ENCODE data around the gene PLG. TPM values are rescaled to one million over a fixed set of nuclear protein-coding genes. Genes with fewer than 3 reads are reported as not detected.
"Not testable (repeated sequence)": the region's sequence is repeated elsewhere in the genome, so short reads cannot be mapped to it uniquely, and the experiment has no call there.

The PLG gene
- total RNA-seq, 1 experiment from 2014 or later: not detected

DNA sequence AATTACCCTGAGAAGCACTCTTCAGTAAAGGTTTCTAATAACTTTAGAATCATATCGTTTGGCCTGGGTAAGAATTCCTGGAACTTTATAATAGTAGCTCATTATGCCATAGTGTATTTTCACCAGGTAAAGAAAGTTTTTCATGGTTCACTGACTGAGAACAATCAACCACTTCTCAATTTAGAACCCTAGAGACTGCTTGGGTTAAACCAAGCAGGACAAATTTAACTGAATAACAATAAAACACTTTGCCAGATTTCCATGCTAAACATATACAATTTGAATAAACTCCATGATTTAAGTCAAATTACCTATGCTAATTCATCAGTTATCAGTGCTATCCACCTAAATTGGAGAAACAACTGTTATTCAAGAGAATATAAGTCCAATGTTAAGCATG, 99.4 kb downstream of the PLG start:
- BruUV-seq (replicated peaks): no TSS peak
- ChIA-PET POLR2A (ENCODE audit: unreplicated experiment) (no interaction called here), CTCF (no interaction called here)
- no peaks in the 10 kb centered on the region for H3F3A ChIP-seq (ENCODE audit: insufficient read depth, low read depth)
- H3K4me3 ChIP-seq: no peak overlapping the region
- no peaks in the 10 kb centered on the region for H3K79me2 ChIP-seq (ENCODE audit: low read depth)
- no peaks in the 10 kb centered on the region for H4K20me1 ChIP-seq (ENCODE audit: insufficient read depth)
- TF ChIP-seq CTCF (conservative IDR thresholded peaks at IDR 0.05): no peak
- H3K36me3 ChIP-seq (ENCODE audit: low read depth): no peaks in the 10 kb centered on the region
- no peaks in the 10 kb centered on the region; the same call in 1 of the 2 replicates for H3K9me2 ChIP-seq (ENCODE audit: insufficient read depth)
- DNase-seq: no peak
- no peaks in the 10 kb centered on the region for H3K9me3 ChIP-seq (ENCODE audit: insufficient read depth, low read depth)
- no peak overlapping the region for H2AFZ ChIP-seq
- H3K4me2 ChIP-seq: no peak overlapping the region
- no peaks in the 10 kb centered on the region for H3K4me1 ChIP-seq (replicated peaks; ENCODE audit: insufficient read depth)
- H3K27me3 ChIP-seq (ENCODE audit: insufficient read depth, low read depth): no peaks in the 10 kb centered on the region
- no peak overlapping the region for H3K27ac ChIP-seq
- intact Hi-C loops (cut with micrococcal nuclease; ENCODE audit: unreplicated experiment): no loop called here

DNA sequence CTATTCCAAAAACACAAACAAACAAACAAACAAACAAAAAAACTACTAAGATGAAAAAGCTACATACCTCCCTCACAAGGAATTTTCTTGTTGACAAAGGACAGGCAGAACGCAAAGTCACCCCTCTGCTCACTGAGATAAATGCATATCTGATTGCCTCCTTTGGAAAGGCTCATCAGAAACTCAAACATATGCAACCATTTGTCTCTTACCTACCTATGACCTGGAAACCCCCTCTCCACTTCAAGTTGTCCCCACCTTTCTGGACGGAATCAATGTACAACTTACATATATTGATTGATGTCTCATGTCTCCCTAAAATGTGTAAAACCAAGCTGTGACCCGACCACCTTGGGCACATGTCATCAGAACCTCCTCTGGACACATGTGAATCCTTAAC, 100.0 kb downstream of the PLG start:
- not testable (repeated sequence) for BruUV-seq (replicated peaks)

More for the DNA sequence above, 100.0 kb downstream of the PLG start:
- H3K36me3 ChIP-seq (ENCODE audit: low read depth); H3K4me3 ChIP-seq; H4K20me1 ChIP-seq (ENCODE audit: insufficient read depth); H3K79me2 ChIP-seq (ENCODE audit: low read depth); DNase-seq; H3F3A ChIP-seq (ENCODE audit: insufficient read depth, low read depth); H3K4me2 ChIP-seq; POLR2A ChIA-PET (ENCODE audit: unreplicated experiment); H2AFZ ChIP-seq; H3K4me1 ChIP-seq (replicated peaks; ENCODE audit: insufficient read depth); H3K9me3 ChIP-seq (ENCODE audit: insufficient read depth, low read depth); H3K9me2 ChIP-seq (ENCODE audit: insufficient read depth); intact Hi-C loops (cut with micrococcal nuclease; ENCODE audit: unreplicated experiment); CTCF ChIA-PET; H3K27ac ChIP-seq; H3K27me3 ChIP-seq (ENCODE audit: insufficient read depth, low read depth): not testable (repeated sequence)

Other genes starting within 250 kb of the PLG start
- not detected in 2 replicates for gene LPA, start 38.0 kb upstream of the PLG start, total RNA-seq (2021)

Measured in PC-9 (cell line).